ENCODE results near the gene CAVIN2. TPM values are rescaled to one million over a fixed set of nuclear protein-coding genes. Genes with fewer than 3 reads are reported as not detected.

CAVIN2 gene
- total and polyA plus RNA-seq, 7 experiments from 2014 or later, result 0.29 to 3.7 TPM; not detected in 5

GRCh38 chr2:191840921-191841320 is 6.0 kb downstream of the CAVIN2 start:
- H3K36me3 Mint-ChIP-seq, result no peaks in the 10 kb centered on the region
- no peak overlapping the region for H3K4me3 Mint-ChIP-seq
- H3K27ac ChIP-seq (ENCODE audit: low read depth, low read length), result no peak overlapping the region
- H3K4me1 ChIP-seq (ENCODE audit: control insufficient read depth in 2 of 2, insufficient read depth in 2 of 2, low read length in 2 of 2), result no peaks in the 10 kb centered on the region
- DNase-seq (no peak), ATAC-seq (no peak)
- H3K9me3 Mint-ChIP-seq, result no peaks in the 10 kb centered on the region
- H3K27me3 ChIP-seq (ENCODE audit: control insufficient read depth in 2 of 2, insufficient read depth in 2 of 2, low read length in 2 of 2), result no peaks in the 10 kb centered on the region
- intact Hi-C loops (cut with micrococcal nuclease), result no loop called here
- no peaks in the 10 kb centered on the region for H3K36me3 ChIP-seq (ENCODE audit: control insufficient read depth in 2 of 3, insufficient read depth in 3 of 3, low read length in 3 of 3)
- CTCF ChIA-PET, result interaction anchor here (0.7 kb wide), 1 partner anchor 257 kb away, joined by 3 read pairs; no protein-coding TSS in a partner anchor
- POLR2A ChIA-PET, result no interaction called here
- H3K9me3 ChIP-seq (ENCODE audit: control insufficient read depth in 2 of 3, low read length in 3 of 3), result no peaks in the 10 kb centered on the region
- H3K4me3 ChIP-seq (ENCODE audit: low read length), result no peak overlapping the region
- H3K27me3 Mint-ChIP-seq, result peaks cover 34 to 54% (median 38%) of the 10 kb centered on the region in 5 donors
- H3K27ac Mint-ChIP-seq, result no peak overlapping the region
- peaks cover 0 to 6% (median under 1%) of the 10 kb centered on the region in 7 donors for H3K4me1 Mint-ChIP-seq

- Histone ChIP-seq H3K4me3 (ENCODE audit: low read length) (no peak overlapping the region), H3K27me3 (ENCODE audit: control insufficient read depth in 2 of 2, insufficient read depth in 2 of 2, low read length in 2 of 2) (no peaks in the 10 kb centered on the region), H3K27ac (ENCODE audit: low read depth, low read length) (no peak overlapping the region), H3K36me3 (ENCODE audit: control insufficient read depth in 2 of 3, insufficient read depth in 3 of 3, low read length in 3 of 3) (no peaks in the 10 kb centered on the region), H3K4me1 (ENCODE audit: control insufficient read depth in 2 of 2, insufficient read depth in 2 of 2, low read length in 2 of 2) (no peaks in the 10 kb centered on the region), H3K9me3 (ENCODE audit: control insufficient read depth in 2 of 3, low read length in 3 of 3) (no peaks in the 10 kb centered on the region)
- ATAC-seq, result no peak
- no peak for DNase-seq
- H3K27ac Mint-ChIP-seq, result no peak overlapping the region
- no peaks in the 10 kb centered on the region for H3K36me3 Mint-ChIP-seq
- H3K4me3 Mint-ChIP-seq, result no peak overlapping the region
- peaks cover 0 to 6% (median 0%) of the 10 kb centered on the region in 7 donors for H3K4me1 Mint-ChIP-seq
- ChIA-PET CTCF (no interaction called here), POLR2A (no interaction called here)
- peaks cover 30 to 47% (median 38%) of the 10 kb centered on the region in 5 donors for H3K27me3 Mint-ChIP-seq
- intact Hi-C loops (cut with micrococcal nuclease), result no loop called here
- no peaks in the 10 kb centered on the region for H3K9me3 Mint-ChIP-seq
Observed at GRCh38 chr2:191839918-191840804, 6.7 kb downstream of the CAVIN2 start.

DNA sequence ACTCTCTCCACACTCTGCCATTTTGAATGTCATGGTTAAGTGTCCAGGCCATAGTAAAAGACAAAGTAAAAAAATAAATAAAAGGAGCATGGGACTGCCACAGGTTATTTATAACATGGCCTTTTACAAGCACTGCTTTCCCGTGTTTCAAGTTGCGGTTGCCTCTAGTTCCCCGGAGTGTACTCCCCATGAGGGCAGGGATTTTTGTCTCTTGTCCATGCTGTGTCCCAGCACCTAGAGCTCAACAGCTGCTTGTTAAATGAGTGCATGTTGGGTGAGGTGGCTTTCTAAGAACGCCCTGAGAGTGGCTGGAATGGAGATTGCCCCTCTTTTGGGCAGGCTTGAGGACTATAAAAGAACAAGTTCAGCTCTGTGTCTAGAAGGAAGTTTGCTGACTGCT is 8.4 kb downstream of the CAVIN2 start:
- DNase-seq (no peak), ATAC-seq (no peak)
- POLR2A ChIA-PET, result no interaction called here
- H3K27ac Mint-ChIP-seq, result no peak overlapping the region
- Histone ChIP-seq H3K4me3 (ENCODE audit: low read length) (no peak overlapping the region), H3K27ac (ENCODE audit: low read depth, low read length) (no peak overlapping the region), H3K27me3 (ENCODE audit: control insufficient read depth in 2 of 2, insufficient read depth in 2 of 2, low read length in 2 of 2) (no peaks in the 10 kb centered on the region), H3K4me1 (ENCODE audit: control insufficient read depth in 2 of 2, insufficient read depth in 2 of 2, low read length in 2 of 2) (no peaks in the 10 kb centered on the region), H3K9me3 (ENCODE audit: control insufficient read depth in 2 of 3, low read length in 3 of 3) (no peaks in the 10 kb centered on the region), H3K36me3 (ENCODE audit: control insufficient read depth in 2 of 3, insufficient read depth in 3 of 3, low read length in 3 of 3) (no peaks in the 10 kb centered on the region)
- H3K4me3 Mint-ChIP-seq, result no peak overlapping the region
- H3K36me3 Mint-ChIP-seq, result no peaks in the 10 kb centered on the region
- H3K27me3 Mint-ChIP-seq, result peaks cover 26 to 37% (median 36%) of the 10 kb centered on the region in 5 donors
- intact Hi-C loops (cut with micrococcal nuclease), result no loop called here
- H3K9me3 Mint-ChIP-seq, result no peaks in the 10 kb centered on the region
- peaks cover 0 to 6% (median 0%) of the 10 kb centered on the region in 7 donors for H3K4me1 Mint-ChIP-seq
- CTCF ChIA-PET, result no interaction called here

DNA sequence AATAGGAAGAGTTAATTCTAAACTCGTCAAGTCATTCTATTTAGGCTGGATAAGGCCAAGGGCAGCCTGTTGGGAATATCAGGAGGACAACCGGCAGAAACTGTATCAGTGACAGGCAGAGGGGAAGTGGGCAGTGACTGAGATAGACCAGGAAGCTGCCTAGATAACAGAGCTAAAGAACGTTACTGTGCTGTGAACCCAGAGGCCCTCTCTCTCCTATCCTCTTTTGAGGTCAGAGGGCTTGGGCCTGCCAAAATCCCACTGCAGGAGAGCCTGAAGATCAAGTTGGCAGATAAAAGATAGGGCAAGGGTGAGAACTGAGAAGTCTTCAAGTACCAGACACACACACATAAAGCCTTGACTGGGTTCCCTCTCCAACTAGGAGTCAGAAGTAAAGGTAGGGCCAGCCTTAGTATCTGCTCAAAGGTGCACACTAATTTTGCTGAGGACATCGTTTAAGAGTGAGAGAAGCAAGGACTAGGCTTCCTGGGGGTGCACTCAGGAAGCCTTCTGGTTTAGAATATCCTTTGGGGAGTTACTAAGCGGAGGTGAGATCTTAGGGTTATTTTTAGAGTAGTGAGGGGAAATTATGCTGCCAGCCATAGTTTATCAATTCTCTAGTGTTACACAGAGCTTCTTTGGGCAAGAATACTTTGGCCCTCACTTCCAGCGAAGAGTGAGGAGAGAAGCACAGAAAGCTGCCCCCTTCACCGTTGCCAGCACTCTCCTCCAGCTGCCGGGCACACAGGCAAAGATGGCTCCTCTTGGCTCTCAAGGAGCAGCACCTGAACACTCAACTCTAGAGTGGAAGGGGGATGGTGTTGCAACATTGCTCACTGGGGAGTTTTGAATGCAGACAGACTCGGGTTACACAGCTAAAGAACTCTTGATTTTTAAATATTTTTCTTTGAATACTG is 9.8 kb downstream of the CAVIN2 start:
- intact Hi-C loops (cut with micrococcal nuclease), result no loop called here
- H3K36me3 ChIP-seq (ENCODE audit: control insufficient read depth in 2 of 3, insufficient read depth in 3 of 3, low read length in 3 of 3), result no peaks in the 10 kb centered on the region
- H3K27ac Mint-ChIP-seq, result no peak overlapping the region
- ATAC-seq (peak; percentile 52), DNase-seq (no peak)
- H3K27me3 ChIP-seq (ENCODE audit: control insufficient read depth in 2 of 2, insufficient read depth in 2 of 2, low read length in 2 of 2), result no peaks in the 10 kb centered on the region
- H3K9me3 Mint-ChIP-seq, result no peaks in the 10 kb centered on the region
- ChIA-PET POLR2A (no interaction called here), CTCF (no interaction called here)
- no peaks in the 10 kb centered on the region for H3K36me3 Mint-ChIP-seq
- no peak overlapping the region for H3K27ac ChIP-seq (ENCODE audit: low read depth, low read length)
- no peaks in the 10 kb centered on the region for H3K4me1 ChIP-seq (ENCODE audit: control insufficient read depth in 2 of 2, insufficient read depth in 2 of 2, low read length in 2 of 2)
- peaks cover 0 to 6% (median 0%) of the 10 kb centered on the region in 7 donors for H3K4me1 Mint-ChIP-seq
- no peak overlapping the region for H3K4me3 ChIP-seq (ENCODE audit: low read length)
- H3K9me3 ChIP-seq (ENCODE audit: control insufficient read depth in 2 of 3, low read length in 3 of 3), result no peaks in the 10 kb centered on the region
- no peak overlapping the region for H3K4me3 Mint-ChIP-seq
- H3K27me3 Mint-ChIP-seq, result peaks cover 22 to 38% (median 28%) of the 10 kb centered on the region in 5 donors

GRCh38 chr2:191836471-191836852 is 10.4 kb downstream of the CAVIN2 start:
- H3K36me3 ChIP-seq (ENCODE audit: control insufficient read depth in 2 of 3, insufficient read depth in 3 of 3, low read length in 3 of 3), result no peaks in the 10 kb centered on the region
- H3K27ac ChIP-seq (ENCODE audit: low read depth, low read length), result no peak overlapping the region
- H3K9me3 Mint-ChIP-seq, result no peaks in the 10 kb centered on the region
- peaks cover 17 to 40% (median 24%) of the 10 kb centered on the region in 5 donors for H3K27me3 Mint-ChIP-seq
- intact Hi-C loops (cut with micrococcal nuclease), result no loop called here
- H3K4me3 Mint-ChIP-seq, result no peak overlapping the region
- ATAC-seq, result no peak
- no peaks in the 10 kb centered on the region for H3K36me3 Mint-ChIP-seq
- H3K27me3 ChIP-seq (ENCODE audit: control insufficient read depth in 2 of 2, insufficient read depth in 2 of 2, low read length in 2 of 2), result no peaks in the 10 kb centered on the region
- no peaks in the 10 kb centered on the region for H3K9me3 ChIP-seq (ENCODE audit: control insufficient read depth in 2 of 3, low read length in 3 of 3)
- no peaks in the 10 kb centered on the region for H3K4me1 ChIP-seq (ENCODE audit: control insufficient read depth in 2 of 2, insufficient read depth in 2 of 2, low read length in 2 of 2)
- no peak overlapping the region for H3K27ac Mint-ChIP-seq
- DNase-seq, result no peak
- ChIA-PET CTCF (no interaction called here), POLR2A (no interaction called here)
- no peak overlapping the region for H3K4me3 ChIP-seq (ENCODE audit: low read length)
- peaks cover 0 to 6% (median 0%) of the 10 kb centered on the region in 7 donors for H3K4me1 Mint-ChIP-seq

DNA sequence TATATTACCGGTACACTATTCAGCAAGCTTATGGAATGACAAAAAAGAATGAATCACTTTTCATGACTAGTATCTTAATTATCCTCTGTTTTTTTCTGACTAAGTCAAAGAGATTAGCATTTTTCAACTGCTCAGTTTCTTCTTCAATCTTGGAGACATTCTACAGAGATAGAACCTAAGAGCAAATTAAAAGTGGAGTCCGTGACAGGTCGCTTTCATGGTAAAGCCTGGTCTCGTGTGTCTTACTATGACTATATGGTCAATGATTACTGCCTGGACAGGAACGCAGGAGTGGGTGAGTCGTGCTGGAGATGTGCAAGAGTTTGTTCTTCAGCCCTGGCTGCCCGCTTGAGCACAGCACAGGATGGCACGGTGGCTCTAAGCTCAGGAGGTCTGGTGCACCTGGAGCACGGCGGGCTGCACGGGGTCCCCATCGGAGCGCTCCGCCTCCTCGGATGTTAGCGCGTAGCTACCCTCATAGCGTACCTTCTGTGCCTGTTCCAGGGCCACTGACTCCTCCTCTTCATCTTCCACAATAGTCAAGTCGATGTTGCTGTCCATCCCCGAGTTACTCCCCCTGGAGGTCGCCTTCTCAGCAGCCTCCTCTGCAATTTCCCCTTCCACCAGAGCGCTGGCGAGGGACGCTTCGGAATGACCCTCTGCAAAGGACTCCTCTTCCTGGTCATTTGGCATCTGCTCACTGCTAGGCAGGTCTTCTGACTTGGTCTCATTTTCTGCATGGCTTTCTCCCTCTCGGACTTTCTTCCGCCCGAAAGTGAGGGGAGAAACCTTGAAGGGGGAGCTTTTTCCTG is 11.1 kb downstream of the CAVIN2 start:
- POLR2A ChIA-PET, result no interaction called here
- CTCF ChIA-PET, result interaction anchor here (0.7 kb wide), 1 partner anchor 301 kb away, joined by 3 read pairs; no protein-coding TSS in a partner anchor
- Mint-ChIP-seq H3K36me3 (no peaks in the 10 kb centered on the region), H3K4me3 (no peak overlapping the region), H3K27me3 (peaks cover 16 to 38% (median 24%) of the 10 kb centered on the region in 5 donors), H3K4me1 (peaks cover 0 to 6% (median 0%) of the 10 kb centered on the region in 7 donors), H3K27ac (no peak overlapping the region), H3K9me3 (no peaks in the 10 kb centered on the region)
- Histone ChIP-seq H3K4me1 (ENCODE audit: control insufficient read depth in 2 of 2, insufficient read depth in 2 of 2, low read length in 2 of 2) (no peaks in the 10 kb centered on the region), H3K36me3 (ENCODE audit: control insufficient read depth in 2 of 3, insufficient read depth in 3 of 3, low read length in 3 of 3) (no peaks in the 10 kb centered on the region), H3K27ac (ENCODE audit: low read depth, low read length) (no peak overlapping the region), H3K9me3 (ENCODE audit: control insufficient read depth in 2 of 3, low read length in 3 of 3) (no peaks in the 10 kb centered on the region), H3K4me3 (ENCODE audit: low read length) (no peak overlapping the region), H3K27me3 (ENCODE audit: control insufficient read depth in 2 of 2, insufficient read depth in 2 of 2, low read length in 2 of 2) (no peaks in the 10 kb centered on the region)
- DNase-seq (no peak), ATAC-seq (no peak)
- intact Hi-C loops (cut with micrococcal nuclease), result no loop called here

All from naive thymus-derived CD4-positive, alpha-beta T cell (primary cell).